Caco-2 (cell line): ENCODE data around the gene ACTN1. TPM values are rescaled to one million over a fixed set of nuclear protein-coding genes. Genes with fewer than 3 reads are reported as not detected.

Source experiments
- BruUV-seq: library from RNA; stranded (reverse); fragments of 400-500 nt; replicated peaks from 2 replicates; lab custom pipeline; 2021; lab: Mats Ljungman, UMichigan
- CTCF ChIA-PET: fragments of 300-600 bp; sonication (Branson Sonifier 250); formaldehyde crosslinking; loops from one replicate; lab custom pipeline; 2022; ENCODE audit warnings: antibody characterized with exemption; lab: Charles Lee
- POLR2A ChIA-PET: fragments of 300-600 bp; sonication (Branson Sonifier 250); formaldehyde crosslinking; loops from one replicate; lab custom pipeline; 2022; ENCODE audit warnings: antibody characterized with exemption; lab: Charles Lee
- DNase-seq, 2 experiments: peaks; one replicate each; pipeline versions ENCODE4 v3.0.0 to v3.0.0-alpha.2; 2020 to 2022
- H3K27me3 ChIP-seq: replicated peaks from 2 replicates; pipeline ENCODE4 v1.6.0; 2011; ENCODE audit warnings: low read length; ENCODE audit not compliant: control insufficient read depth, insufficient read depth
- H3K36me3 ChIP-seq: 2 replicates; pipeline ENCODE4 v1.5.1; 2011; ENCODE audit warnings: low read length; ENCODE audit not compliant: control insufficient read depth, insufficient read depth
- H3K4me1 ChIP-seq: fragments of 250-450 bp; sonication (Bioruptor Pico); 2 replicates; pipeline ENCODE4 v1.5.1; 2020; ENCODE audit warnings: mild to moderate bottlenecking
- H3K4me3 ChIP-seq: 2 replicates; pipeline ENCODE4 v1.5.1; 2011; ENCODE audit warnings: low read depth, mild to moderate bottlenecking, control low read depth, low read length
- H3K9me3 ChIP-seq: fragments of 250-450 bp; sonication (Bioruptor Pico); 2 replicates; pipeline ENCODE4 v1.5.1; 2020; ENCODE audit warnings: mild to moderate bottlenecking, moderate library complexity
- H3K27ac Mint-ChIP-seq: one replicate; pipeline ENCODE4 v1.8.0; 2022; ENCODE audit warnings: mixed read lengths; ENCODE audit not compliant: unreplicated experiment
- H3K27me3 Mint-ChIP-seq: one replicate; pipeline ENCODE4 v1.8.0; 2022; ENCODE audit warnings: mixed read lengths; ENCODE audit not compliant: insufficient read depth, unreplicated experiment
- H3K36me3 Mint-ChIP-seq: one replicate; pipeline ENCODE4 v1.8.0; 2022; ENCODE audit warnings: mild to moderate bottlenecking, mixed read lengths; ENCODE audit not compliant: insufficient read depth, unreplicated experiment
- H3K4me1 Mint-ChIP-seq: one replicate; pipeline ENCODE4 v1.8.0; 2022; ENCODE audit warnings: low read depth, mixed read lengths; ENCODE audit not compliant: unreplicated experiment
- H3K4me3 Mint-ChIP-seq: one replicate; pipeline ENCODE4 v1.8.0; 2022; ENCODE audit warnings: mild to moderate bottlenecking, moderate library complexity, mixed read lengths; ENCODE audit not compliant: unreplicated experiment
- H3K9me3 Mint-ChIP-seq: one replicate; pipeline ENCODE4 v1.8.0; 2022; ENCODE audit warnings: mixed read lengths; ENCODE audit not compliant: unreplicated experiment
- CTCF ChIP-seq, 2 experiments: fragments of 200-600 bp in 1 of 2; IDR thresholded peaks; 1 replicate in 1 of 2; 2 replicates in 1 of 2; pipeline versions ENCODE4 v1.5.1 to v1.8.0; 2011 to 2022; ENCODE audit warnings: antibody characterized with exemption in 1 of 2, control low read depth in 1 of 2, inconsistent platforms in 1 of 2, low read depth in 1 of 2, low read length in 1 of 2, mild to moderate bottlenecking in 1 of 2, moderate library complexity in 1 of 2; ENCODE audit not compliant: insufficient read depth in 1 of 2, severe bottlenecking in 1 of 2, unreplicated experiment in 1 of 2
- intact Hi-C: fragments of 100-400 bp; cut with micrococcal nuclease; formaldehyde crosslinking; loops from one replicate; pipeline ENCODE4 v1.10.0; 2022; ENCODE audit not compliant: unreplicated experiment
- total RNA-seq: library from RNA; stranded (reverse); gene quantifications from 2 replicates; pipeline ENCODE4 v1.2.3, GENCODE V29; 2022

The ACTN1 gene
- total RNA-seq, 1 experiment from 2014 or later: 170 TPM

GRCh38 chr14:68834816-68835215 lies 144.3 kb downstream of the ACTN1 start:
- intact Hi-C loops: no loop called here
- Mint-ChIP-seq H3K36me3 (no peaks in the 10 kb centered on the region), H3K4me1 (no peaks in the 10 kb centered on the region), H3K27me3 (no peaks in the 10 kb centered on the region), H3K4me3 (no peak overlapping the region), H3K9me3 (peaks cover 22% of the 10 kb centered on the region), H3K27ac (no peak overlapping the region)
- ChIA-PET POLR2A (no interaction called here), CTCF (interaction anchor here (1.0 kb wide), 1 partner anchor 9 kb away, joined by 3 read pairs; no protein-coding TSS in a partner anchor)
- no peak for TF ChIP-seq CTCF (IDR thresholded peaks at IDR 0.05; ENCODE audit: insufficient read depth in 1 of 2, low read depth in 1 of 2, low read length in 1 of 2, severe bottlenecking in 1 of 2, unreplicated experiment in 1 of 2)
- DNase-seq: no peak
- BruUV-seq: no TSS peak
- Histone ChIP-seq H3K27me3 (no peaks in the 10 kb centered on the region), H3K9me3 (peaks cover 7% of the 10 kb centered on the region; the same call in 1 of the 2 replicates), H3K4me1 (no peaks in the 10 kb centered on the region), H3K4me3 (no peak overlapping the region), H3K36me3 (no peaks in the 10 kb centered on the region)

GRCh38 chr14:68828698-68829097 lies 150.4 kb downstream of the ACTN1 start:
- TF ChIP-seq CTCF (IDR thresholded peaks at IDR 0.05; ENCODE audit: insufficient read depth in 1 of 2, low read depth in 1 of 2, low read length in 1 of 2, severe bottlenecking in 1 of 2, unreplicated experiment in 1 of 2): no peak
- Mint-ChIP-seq H3K27ac (no peak overlapping the region), H3K4me1 (no peaks in the 10 kb centered on the region), H3K4me3 (no peak overlapping the region), H3K9me3 (no peaks in the 10 kb centered on the region), H3K36me3 (no peaks in the 10 kb centered on the region), H3K27me3 (no peaks in the 10 kb centered on the region)
- intact Hi-C loops: no loop called here
- POLR2A ChIA-PET: no interaction called here
- Histone ChIP-seq H3K36me3 (no peaks in the 10 kb centered on the region), H3K27me3 (no peaks in the 10 kb centered on the region), H3K4me3 (no peak overlapping the region), H3K9me3 (no peaks in the 10 kb centered on the region), H3K4me1 (peaks cover 10% of the 10 kb centered on the region)
- no peak for DNase-seq
- BruUV-seq: no TSS peak
- CTCF ChIA-PET: no interaction called here

- no peaks in the 10 kb centered on the region for H3K36me3 ChIP-seq
- no peak for TF ChIP-seq CTCF (IDR thresholded peaks at IDR 0.05; ENCODE audit: insufficient read depth in 1 of 2, low read depth in 1 of 2, low read length in 1 of 2, severe bottlenecking in 1 of 2, unreplicated experiment in 1 of 2)
- no peaks in the 10 kb centered on the region for H3K9me3 Mint-ChIP-seq
- no peaks in the 10 kb centered on the region for H3K4me1 Mint-ChIP-seq
- no peaks in the 10 kb centered on the region for H3K9me3 ChIP-seq
- H3K4me3 Mint-ChIP-seq: no peak overlapping the region
- ChIA-PET POLR2A (no interaction called here), CTCF (interaction anchor here (0.8 to 1.9 kb wide), 4 partner anchors 18 to 38 kb away, joined by 3 to 11 read pairs (median 4); partner anchors contain the start of gene ZFP36L1)
- no peak overlapping the region for H3K27ac Mint-ChIP-seq
- H3K36me3 Mint-ChIP-seq: no peaks in the 10 kb centered on the region
- no peak overlapping the region for H3K4me3 ChIP-seq
- H3K27me3 ChIP-seq: no peaks in the 10 kb centered on the region
- intact Hi-C loops: loop anchor here (1.0 kb wide), 1 partner anchor 19 kb away; no protein-coding TSS in a partner anchor
- no TSS peak for BruUV-seq
- H3K27me3 Mint-ChIP-seq: no peaks in the 10 kb centered on the region
- DNase-seq: peak in 1 of 2 experiments; percentile 20
- H3K4me1 ChIP-seq: peaks cover 10% of the 10 kb centered on the region
Measured at GRCh38 chr14:68825729-68826128, 153.4 kb downstream of the ACTN1 start.
